ENCODE data around the gene ABLIM1. TPM values are rescaled to one million over a fixed set of nuclear protein-coding genes. Genes with fewer than 3 reads are reported as not detected.

The ABLIM1 gene
- total and polyA plus RNA-seq, 10 of the 15 experiments (the other 5 are each of a cell fraction or from before 2014, with no cell fraction given) = 14.2 to 50.5 (median 28.1) TPM

DNA sequence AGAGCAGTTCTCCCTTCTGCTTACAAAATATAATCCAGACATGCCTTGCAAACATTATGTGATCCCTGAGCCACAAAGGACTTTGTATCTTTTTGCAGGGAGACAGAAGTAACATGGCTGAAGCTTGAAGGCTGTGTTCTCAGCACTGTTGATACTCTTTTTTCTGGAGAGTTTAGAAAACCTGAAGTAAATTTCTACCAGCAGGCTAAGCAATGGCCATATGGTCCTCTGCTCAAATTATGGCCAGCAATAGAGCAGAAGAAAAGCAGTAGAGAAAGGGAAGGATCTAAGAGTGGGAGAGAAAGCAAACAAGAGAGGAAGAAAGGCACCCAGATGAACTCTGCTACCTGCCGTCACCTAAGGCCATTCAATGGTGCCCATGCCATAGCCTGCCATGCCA, 98.4 kb downstream of the ABLIM1 start:
- RAD21 ChIA-PET (ENCODE audit: unreplicated experiment) = no interaction called here
- no peak for FAIRE-seq
- no peak for ATAC-seq
- no peak overlapping the region for H3K9ac ChIP-seq (ENCODE audit: control insufficient read depth, insufficient read depth, low read length)
- SMC1A ChIA-PET (ENCODE audit: uncharacterized antibody, unreplicated experiment) = no interaction called here
- 100% methylated on average over 1 of the region's 1 CpG for WGBS (ENCODE audit: insufficient coverage, insufficient replicate concordance, low lambda C conversion rate, missing lambda C conversion rate)
- no TSS peak for BruUV-seq (replicated peaks)
- no peaks in the 10 kb centered on the region for H3K4me1 ChIP-seq (ENCODE audit: control insufficient read depth, insufficient read depth, low read length)
- H3K79me2 ChIP-seq (ENCODE audit: control insufficient read depth, insufficient read depth, low read length) = no peaks in the 10 kb centered on the region
- intact Hi-C loops (cut with micrococcal nuclease; ENCODE audit: unreplicated experiment) = no loop called here
- H3K27ac ChIP-seq (ENCODE audit: control insufficient read depth, insufficient read depth) = no peak overlapping the region
- H4K20me1 ChIP-seq (ENCODE audit: control insufficient read depth, insufficient read depth) = no peaks in the 10 kb centered on the region
- H2AFZ ChIP-seq (ENCODE audit: control insufficient read depth, low read depth, low read length) = no peak overlapping the region
- POLR2A ChIA-PET = no interaction called here
- no peak for DNase-seq (ENCODE audit: low read depth, low spot score)
- H3K4me3 ChIP-seq = no peak overlapping the region
- no peak for TF ChIP-seq TBL1XR1 (IDR thresholded peaks at IDR 0.05; ENCODE audit: low read depth, low read length)
- no peak for TF ChIP-seq CEBPB (IDR thresholded peaks at IDR 0.05; ENCODE audit: borderline replicate concordance in 1 of 2, low read depth in 2 of 2, low read length in 2 of 2)
- TF ChIP-seq ZNF207 (IDR thresholded peaks at IDR 0.05; ENCODE audit: borderline replicate concordance) = no peak
- no peak for TF ChIP-seq TCF3 (IDR thresholded peaks at IDR 0.05; ENCODE audit: borderline replicate concordance, insufficient read depth, low read depth, low read length)
- TF ChIP-seq POLR2AphosphoS2 (IDR thresholded peaks at IDR 0.05; ENCODE audit: low read depth, low read length) = no peak
- no peak for TF ChIP-seq CREB1 (IDR thresholded peaks at IDR 0.05; ENCODE audit: low read depth)
- TF ChIP-seq, protein P1, sequence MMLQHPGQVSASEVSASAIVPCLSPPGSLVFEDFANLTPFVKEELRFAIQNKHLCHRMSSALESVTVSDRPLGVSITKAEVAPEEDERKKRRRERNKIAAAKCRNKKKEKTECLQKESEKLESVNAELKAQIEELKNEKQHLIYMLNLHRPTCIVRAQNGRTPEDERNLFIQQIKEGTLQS (IDR thresholded peaks at IDR 0.05; ENCODE audit: borderline replicate concordance, extremely low read depth, low read depth, low read length) = no peak
- no peak for TF ChIP-seq POLR2A (IDR thresholded peaks at IDR 0.05; ENCODE audit: low read depth, low read length)
- TF ChIP-seq CBX5 (IDR thresholded peaks at IDR 0.05; ENCODE audit: low read depth) = no peak
- TF ChIP-seq NFIC (IDR thresholded peaks at IDR 0.05; ENCODE audit: low read depth, low read length) = no peak
- TF ChIP-seq, protein P2, sequence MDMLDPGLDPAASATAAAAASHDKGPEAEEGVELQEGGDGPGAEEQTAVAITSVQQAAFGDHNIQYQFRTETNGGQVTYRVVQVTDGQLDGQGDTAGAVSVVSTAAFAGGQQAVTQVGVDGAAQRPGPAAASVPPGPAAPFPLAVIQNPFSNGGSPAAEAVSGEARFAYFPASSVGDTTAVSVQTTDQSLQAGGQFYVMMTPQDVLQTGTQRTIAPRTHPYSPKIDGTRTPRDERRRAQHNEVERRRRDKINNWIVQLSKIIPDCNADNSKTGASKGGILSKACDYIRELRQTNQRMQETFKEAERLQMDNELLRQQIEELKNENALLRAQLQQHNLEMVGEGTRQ (IDR thresholded peaks at IDR 0.05; ENCODE audit: borderline replicate concordance, low read depth, low read length) = no peak
- TF ChIP-seq, protein P3, sequence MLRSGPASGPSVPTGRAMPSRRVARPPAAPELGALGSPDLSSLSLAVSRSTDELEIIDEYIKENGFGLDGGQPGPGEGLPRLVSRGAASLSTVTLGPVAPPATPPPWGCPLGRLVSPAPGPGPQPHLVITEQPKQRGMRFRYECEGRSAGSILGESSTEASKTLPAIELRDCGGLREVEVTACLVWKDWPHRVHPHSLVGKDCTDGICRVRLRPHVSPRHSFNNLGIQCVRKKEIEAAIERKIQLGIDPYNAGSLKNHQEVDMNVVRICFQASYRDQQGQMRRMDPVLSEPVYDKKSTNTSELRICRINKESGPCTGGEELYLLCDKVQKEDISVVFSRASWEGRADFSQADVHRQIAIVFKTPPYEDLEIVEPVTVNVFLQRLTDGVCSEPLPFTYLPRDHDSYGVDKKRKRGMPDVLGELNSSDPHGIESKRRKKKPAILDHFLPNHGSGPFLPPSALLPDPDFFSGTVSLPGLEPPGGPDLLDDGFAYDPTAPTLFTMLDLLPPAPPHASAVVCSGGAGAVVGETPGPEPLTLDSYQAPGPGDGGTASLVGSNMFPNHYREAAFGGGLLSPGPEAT (IDR thresholded peaks at IDR 0.05; ENCODE audit: low read depth) = no peak
- TF ChIP-seq, protein P4, sequence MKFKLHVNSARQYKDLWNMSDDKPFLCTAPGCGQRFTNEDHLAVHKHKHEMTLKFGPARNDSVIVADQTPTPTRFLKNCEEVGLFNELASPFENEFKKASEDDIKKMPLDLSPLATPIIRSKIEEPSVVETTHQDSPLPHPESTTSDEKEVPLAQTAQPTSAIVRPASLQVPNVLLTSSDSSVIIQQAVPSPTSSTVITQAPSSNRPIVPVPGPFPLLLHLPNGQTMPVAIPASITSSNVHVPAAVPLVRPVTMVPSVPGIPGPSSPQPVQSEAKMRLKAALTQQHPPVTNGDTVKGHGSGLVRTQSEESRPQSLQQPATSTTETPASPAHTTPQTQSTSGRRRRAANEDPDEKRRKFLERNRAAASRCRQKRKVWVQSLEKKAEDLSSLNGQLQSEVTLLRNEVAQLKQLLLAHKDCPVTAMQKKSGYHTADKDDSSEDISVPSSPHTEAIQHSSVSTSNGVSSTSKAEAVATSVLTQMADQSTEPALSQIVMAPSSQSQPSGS (IDR thresholded peaks at IDR 0.05; ENCODE audit: low read length) = no peak
- TF ChIP-seq ZNF274 (IDR thresholded peaks at IDR 0.05; ENCODE audit: insufficient read depth, insufficient read length) = no peak
- CTCF ChIA-PET = interaction anchor here (1.0 kb wide), 1 partner anchor 9 kb away, joined by 4 read pairs; no protein-coding TSS in a partner anchor
- H3K36me3 ChIP-seq (ENCODE audit: control insufficient read depth in 2 of 2, insufficient read depth in 2 of 2, low read length in 1 of 2) = no peaks in the 10 kb centered on the region
- peaks cover 2% of the 10 kb centered on the region; the same call in 1 of the 3 replicates for H3K9me3 ChIP-seq (replicated peaks; ENCODE audit: control insufficient read depth, insufficient read depth, low read length)
- no peaks in the 10 kb centered on the region; a peak in 1 of 4 replicates for H3K27me3 ChIP-seq (replicated peaks in 1 of 2; ENCODE audit: control insufficient read depth in 2 of 2, insufficient read depth in 2 of 2, low read length in 1 of 2)
- no peak overlapping the region for H3K4me2 ChIP-seq (ENCODE audit: control insufficient read depth, insufficient read depth)
- in situ Hi-C loops (cut with MboI) = no loop called here
